Astrocyte of the spinal cord (primary cell): Measurements from ENCODE around the gene LRRC59.

ENCODE experiments used
- DNase-seq: peaks from one replicate; pipeline ENCODE4 v3.0.0; 2011; ENCODE audit warnings: low read depth, low spot score
- H3K4me3 ChIP-seq: 2 replicates; pipeline ENCODE4 v1.5.1; 2011; ENCODE audit warnings: low read depth, mild to moderate bottlenecking, low read length, moderate library complexity
- in situ Hi-C: cut with HindIII; loops from 2 replicates; pipeline ENCODE4 v1.10.0; 2017; ENCODE audit warnings: low sequenced_read_pairs
- TF ChIP-seq, protein P1 (sequence below): IDR thresholded peaks from 2 replicates; pipeline ENCODE4 v1.5.1; 2012; ENCODE audit warnings: low read depth, mild to moderate bottlenecking, low read length, inconsistent platforms

Gene LRRC59

GRCh38 chr17:50347117-50347893 is 50.0 kb downstream of the LRRC59 start:
- TF ChIP-seq, protein P1, sequence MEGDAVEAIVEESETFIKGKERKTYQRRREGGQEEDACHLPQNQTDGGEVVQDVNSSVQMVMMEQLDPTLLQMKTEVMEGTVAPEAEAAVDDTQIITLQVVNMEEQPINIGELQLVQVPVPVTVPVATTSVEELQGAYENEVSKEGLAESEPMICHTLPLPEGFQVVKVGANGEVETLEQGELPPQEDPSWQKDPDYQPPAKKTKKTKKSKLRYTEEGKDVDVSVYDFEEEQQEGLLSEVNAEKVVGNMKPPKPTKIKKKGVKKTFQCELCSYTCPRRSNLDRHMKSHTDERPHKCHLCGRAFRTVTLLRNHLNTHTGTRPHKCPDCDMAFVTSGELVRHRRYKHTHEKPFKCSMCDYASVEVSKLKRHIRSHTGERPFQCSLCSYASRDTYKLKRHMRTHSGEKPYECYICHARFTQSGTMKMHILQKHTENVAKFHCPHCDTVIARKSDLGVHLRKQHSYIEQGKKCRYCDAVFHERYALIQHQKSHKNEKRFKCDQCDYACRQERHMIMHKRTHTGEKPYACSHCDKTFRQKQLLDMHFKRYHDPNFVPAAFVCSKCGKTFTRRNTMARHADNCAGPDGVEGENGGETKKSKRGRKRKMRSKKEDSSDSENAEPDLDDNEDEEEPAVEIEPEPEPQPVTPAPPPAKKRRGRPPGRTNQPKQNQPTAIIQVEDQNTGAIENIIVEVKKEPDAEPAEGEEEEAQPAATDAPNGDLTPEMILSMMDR, result no peak

DNA sequence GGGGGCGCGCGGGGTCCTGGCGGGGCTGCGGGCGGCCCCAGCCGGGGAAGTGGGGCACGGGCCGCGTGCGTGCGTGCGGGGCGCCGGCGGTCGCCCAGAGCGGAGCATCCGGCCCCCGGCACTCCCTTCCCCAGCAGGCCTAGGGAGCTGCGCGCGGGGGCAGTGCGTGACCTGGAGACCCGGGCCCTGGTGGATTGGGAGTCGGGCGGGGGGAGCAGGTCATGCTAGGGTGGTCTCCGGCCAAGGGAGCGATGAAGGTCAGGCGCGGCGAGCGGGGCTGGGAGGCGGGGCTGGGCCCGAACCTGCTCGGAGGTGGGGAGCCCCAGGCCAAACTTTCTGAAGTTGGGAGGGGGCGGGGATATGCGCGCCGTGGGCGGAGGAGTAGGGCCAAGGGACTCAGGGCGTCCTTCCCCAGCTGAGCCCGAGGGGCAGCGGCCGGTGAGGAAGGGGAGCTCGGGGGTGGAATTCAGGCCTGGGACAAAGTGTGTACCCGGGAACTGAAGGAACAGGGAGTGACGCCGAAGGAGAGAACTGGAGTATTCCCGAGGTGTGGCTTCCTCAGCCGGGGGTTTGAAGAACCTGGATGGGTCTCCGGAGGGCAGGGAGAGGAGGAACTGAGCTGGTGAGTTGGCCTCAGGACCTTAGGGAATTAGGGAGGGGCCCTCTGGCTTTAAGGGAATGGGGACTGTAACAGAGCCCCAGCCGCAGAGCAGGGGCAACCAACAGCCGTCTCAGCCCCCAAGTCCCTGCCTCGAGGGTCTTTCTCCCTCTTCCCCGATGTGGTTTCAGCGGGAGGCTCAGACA is 50.8 kb downstream of the LRRC59 start:
- DNase-seq, result no peak
- TF ChIP-seq, protein P1, result no peak
- in situ Hi-C loops, result no loop called here
- peak overlapping the region; percentile 74 for H3K4me3 ChIP-seq

More at GRCh38 chr17:50347117-50347893, 50.0 kb downstream of the LRRC59 start:
- no peak for DNase-seq
- in situ Hi-C loops, result no loop called here
- H3K4me3 ChIP-seq, result peak overlapping the region; percentile 74

DNA sequence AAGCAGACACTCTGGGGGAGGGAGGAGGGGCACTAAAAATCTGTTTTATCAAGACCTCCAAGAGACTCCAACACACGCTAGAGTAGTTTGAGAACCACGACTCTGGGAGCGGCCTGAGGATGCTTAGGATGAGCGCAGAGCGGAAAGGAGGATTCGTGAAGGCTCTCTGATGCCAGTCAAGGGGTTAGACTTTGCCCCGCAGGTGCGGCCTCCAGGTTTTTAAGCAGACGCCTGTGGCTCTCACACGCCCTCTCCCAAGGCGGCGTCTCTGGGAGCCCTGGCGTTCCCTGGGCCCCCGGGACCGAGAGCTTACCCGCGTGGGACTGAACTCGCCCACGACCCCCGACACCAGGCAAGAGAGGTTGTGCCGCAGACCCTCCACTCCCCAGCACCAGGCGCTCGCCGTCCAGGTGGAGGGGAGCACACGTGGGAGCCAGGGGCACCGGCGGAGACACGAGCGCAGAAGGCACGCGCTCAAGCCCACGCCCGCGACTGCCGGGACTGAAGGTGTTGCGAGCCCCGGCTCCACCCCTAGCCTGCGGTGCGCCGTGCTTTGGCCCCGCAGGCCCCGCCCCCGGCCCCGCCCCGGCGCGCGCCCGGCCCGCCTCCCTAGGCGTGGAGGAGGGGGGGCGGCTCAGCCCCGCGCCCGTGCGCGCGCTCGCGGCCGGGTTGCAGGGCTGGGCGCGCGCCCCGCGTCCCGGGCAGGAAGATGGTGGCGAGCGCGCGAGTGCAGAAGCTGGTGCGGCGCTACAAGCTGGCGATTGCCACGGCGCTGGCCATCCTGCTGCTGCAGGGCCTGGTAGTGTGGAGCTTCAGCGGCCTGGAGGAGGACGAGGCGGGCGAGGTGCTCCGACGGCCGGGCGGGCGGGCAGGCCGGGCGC is 51.7 kb downstream of the LRRC59 start, which contains the start of gene XYLT2:
XYLT2 (plus strand) TSS at position 695 of the 881 bp plus-strand sequence; CDS start at position 710, 15 bp downstream.
- H3K4me3 ChIP-seq, result peak within 1 kb of the TSS; percentile 74
- TF ChIP-seq, protein P1, result no peak
- peak; percentile 74 for DNase-seq
- in situ Hi-C loops, result no loop called here

GRCh38 chr17:50344731-50345365 is 52.5 kb downstream of the LRRC59 start:
- DNase-seq, result no peak
- in situ Hi-C loops, result no loop called here
- TF ChIP-seq, protein P1, result no peak
- H3K4me3 ChIP-seq, result no peak overlapping the region

DNA sequence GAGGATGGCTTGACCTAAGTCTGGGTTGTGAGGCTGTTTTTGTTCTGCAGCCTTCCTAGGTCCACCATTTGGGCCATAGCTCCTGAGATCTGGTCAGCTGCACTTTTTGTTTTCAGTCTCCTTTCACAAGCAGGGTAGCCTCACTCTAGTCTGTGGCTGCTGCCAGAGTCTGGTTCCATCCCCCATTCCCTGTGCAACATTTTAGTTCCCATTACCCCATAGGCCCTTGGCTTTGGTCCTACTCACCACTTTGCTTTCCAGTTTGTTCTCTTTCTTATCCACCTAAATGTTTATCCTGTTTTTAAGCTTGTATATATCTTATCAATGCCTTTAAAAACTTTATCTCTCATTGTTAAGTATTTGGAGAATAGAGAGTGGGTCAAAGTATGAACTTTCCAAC is 57.9 kb downstream of the LRRC59 start:
- in situ Hi-C loops, result no loop called here
- no peak overlapping the region for H3K4me3 ChIP-seq
- TF ChIP-seq, protein P1, result no peak
- DNase-seq, result no peak
